CD4-positive, alpha-beta T cell treated with Interleukin-6 at 100 ng/mL for 8 hours (primary cell): ENCODE results near the gene CACNA1A.
"Not testable (repeated sequence)": the region's sequence is repeated elsewhere in the genome, so short reads cannot be mapped to it uniquely, and the experiment has no call there.

ENCODE experiments used
- DNase-seq: peaks from one replicate; pipeline ENCODE4 v3.0.0-alpha.2; 2020; ENCODE audit warnings: mixed read lengths, low spot score

The CACNA1A gene

GRCh38 chr19:13198634-13199033 is 307.6 kb downstream of the CACNA1A start:
- no peak for DNase-seq

DNA sequence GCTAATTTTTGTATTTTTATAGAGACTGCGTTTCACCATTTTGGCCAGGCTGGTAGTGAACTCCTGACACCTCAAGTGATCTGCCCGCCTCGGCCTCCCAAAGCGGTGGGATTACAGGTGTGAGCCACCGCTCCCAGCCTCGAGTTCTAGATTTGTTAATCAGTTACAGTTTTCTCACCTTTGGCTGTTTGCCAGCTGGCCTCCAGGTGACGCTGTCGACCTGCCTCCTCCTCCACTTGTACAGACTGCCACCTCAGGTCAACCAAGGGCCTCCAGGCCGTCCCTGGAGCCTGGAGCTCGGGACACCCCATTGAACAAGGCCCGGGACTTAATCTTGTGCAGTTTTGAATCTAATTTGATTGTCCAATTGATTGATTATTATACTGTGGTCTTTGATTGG is 310.6 kb downstream of the CACNA1A start:
- DNase-seq = peak; percentile 66

GRCh38 chr19:13190781-13191540 is 315.3 kb downstream of the CACNA1A start:
- no peak for DNase-seq

- no peak for DNase-seq
These were observed 316.7 kb downstream of the CACNA1A start for GRCh38 chr19:13189600-13189999.

GRCh38 chr19:13187419-13187818 is 318.9 kb downstream of the CACNA1A start:
- no peak for DNase-seq

GRCh38 chr19:13186688-13187087 is 319.6 kb downstream of the CACNA1A start:
- DNase-seq = not testable (repeated sequence)

DNA sequence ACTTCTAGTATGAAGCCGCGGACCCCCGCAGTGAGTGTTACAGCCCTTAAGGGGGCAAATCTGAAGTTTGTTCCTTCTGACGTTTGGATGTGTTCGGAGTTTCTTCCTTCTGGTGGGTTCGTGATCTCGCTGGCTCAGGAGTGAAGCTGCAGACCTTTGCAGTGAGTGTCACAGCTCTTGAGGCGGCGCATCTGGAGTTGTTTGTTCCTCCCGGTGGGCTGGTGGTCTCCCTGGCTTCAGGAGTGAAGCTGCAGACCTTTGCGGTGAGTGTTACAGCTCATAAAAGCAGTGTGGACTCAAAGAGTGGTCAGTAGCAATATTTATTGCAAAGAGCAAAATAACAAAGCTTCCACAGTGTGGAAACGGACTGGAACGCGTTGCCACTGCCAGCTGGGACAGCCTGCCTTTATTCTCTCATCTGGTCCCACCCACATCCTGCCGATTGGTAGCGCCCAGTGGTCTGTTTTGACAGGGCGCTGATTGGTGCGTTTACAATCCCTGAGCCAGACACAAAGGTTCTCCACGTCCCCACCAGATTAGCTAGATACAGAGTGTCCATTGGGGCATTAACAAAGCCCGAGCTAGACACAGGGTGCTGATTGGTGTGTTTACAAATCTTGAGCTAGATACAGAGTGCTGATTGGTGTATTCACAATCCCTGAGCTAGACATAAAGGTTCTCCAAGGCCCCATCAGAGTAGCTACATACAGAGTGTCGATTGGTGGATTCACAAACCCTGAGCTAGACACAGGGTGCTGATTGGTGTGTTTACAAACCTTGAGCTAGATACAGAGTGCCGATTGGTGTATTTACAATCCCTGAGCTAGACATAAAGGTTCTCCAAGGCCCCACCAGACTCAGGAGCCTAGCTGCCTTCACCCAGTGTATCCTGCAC is 320.3 kb downstream of the CACNA1A start:
- not testable (repeated sequence) for DNase-seq

DNA sequence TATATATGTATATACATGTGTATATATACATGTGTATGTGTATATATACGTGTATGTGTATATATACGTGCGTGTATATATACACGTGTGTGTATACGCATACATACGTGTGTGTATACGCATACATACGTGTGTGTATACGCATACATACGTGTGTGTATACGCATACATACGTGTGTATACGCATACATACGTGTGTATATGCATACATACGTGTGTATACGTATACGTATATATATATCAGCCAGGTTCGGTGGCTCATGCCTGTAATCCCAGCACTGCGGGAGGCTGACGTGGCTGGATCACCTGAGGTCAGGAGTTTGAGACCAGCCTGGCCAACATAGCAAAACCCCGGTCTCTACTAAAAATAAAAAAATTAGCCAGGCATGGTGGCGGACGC is 321.4 kb downstream of the CACNA1A start:
- not testable (repeated sequence) for DNase-seq

- DNase-seq = peak; percentile 19
These were observed 324.4 kb downstream of the CACNA1A start for GRCh38 chr19:13181747-13182388.

DNA sequence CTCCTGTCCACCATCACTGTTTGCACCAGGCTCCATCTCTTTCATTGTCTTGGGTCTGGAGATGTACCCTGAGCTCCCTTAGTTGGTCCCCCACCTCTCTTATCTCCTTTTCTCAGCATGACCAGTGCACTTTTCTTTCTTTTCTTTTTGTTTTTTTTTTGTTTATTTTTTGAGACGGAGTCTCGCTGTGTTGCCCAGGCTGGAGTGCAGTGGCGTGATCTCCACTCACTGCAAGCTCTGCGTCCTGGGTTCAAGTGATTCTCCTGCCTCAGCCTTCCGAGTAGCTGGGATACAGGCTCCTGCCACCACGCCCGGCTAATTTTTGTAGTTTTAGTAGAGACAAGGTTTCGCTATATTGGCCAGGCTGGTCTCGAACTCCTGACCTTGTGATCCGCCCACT is 328.0 kb downstream of the CACNA1A start:
- not testable (repeated sequence) for DNase-seq

DNA sequence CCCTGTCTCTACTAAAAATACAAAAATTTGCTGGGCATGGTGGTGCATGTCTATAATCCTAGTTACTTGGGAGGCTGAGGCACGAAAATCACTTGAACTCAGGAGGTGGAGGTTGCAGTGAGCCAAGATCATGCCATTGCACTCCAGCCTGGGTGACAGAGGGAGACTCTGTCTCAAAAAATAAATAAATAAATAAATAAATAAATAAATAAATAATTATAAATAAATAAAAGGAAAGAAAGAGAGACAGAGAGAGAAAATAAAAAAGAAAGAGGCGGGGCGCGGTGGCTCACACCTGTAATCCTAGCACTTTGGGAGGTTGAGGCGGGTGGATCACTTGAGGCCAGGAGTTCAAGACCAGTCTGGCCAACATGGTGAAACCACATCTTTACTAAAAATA is 328.7 kb downstream of the CACNA1A start:
- DNase-seq = not testable (repeated sequence)

DNA sequence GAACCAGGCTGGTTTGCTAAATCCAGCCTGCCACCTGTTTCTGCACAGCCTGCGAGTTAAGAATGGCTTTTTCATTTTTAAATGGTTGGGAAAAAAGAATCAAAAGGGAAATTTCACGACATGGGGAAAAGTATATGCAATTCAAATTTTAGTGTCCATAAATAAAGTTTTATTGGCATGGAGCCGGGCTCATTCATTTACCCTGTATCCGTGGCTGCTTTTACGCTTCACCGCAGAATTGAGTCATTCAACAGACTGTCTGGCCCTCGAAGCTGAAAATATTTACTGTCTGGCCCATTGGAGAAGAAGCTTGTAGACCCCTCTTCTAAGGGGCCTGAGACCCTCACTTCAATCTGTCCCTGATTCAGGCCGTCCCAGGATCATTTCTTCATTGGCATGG is 329.9 kb downstream of the CACNA1A start:
- no peak for DNase-seq

DNA sequence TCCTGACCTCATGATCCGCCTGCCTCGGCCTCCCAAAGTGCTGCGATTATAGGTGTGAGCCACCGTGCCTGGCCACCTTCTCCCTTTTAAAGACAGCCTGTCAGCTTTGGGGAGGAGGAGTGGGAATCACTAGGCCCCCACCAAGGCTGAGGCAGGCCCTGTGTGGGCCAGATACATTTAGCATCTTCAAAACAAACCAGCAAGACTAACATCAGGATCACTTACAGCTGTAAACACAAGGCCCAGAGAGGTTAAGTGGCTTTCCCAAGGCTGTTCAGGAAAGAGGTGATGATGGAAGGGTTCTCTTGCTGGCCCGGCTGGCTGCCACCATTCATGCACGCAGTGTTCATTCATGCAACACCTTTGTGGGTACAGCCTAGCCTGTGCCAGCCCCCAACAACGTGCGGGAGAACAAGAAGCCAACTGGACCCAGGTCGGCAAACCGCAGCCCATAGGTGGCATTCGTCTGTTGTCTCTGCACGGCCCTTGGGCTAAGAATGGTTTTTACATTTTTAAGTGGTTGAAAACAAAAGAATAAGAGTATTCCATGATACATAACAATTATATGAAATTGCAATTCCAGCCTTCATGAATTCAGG is 333.0 kb downstream of the CACNA1A start:
- DNase-seq = no peak

GRCh38 chr19:13172346-13173138 is 333.7 kb downstream of the CACNA1A start:
- DNase-seq = peak; percentile 76

- DNase-seq = no peak
These were observed 335.1 kb downstream of the CACNA1A start for GRCh38 chr19:13171146-13171545.

GRCh38 chr19:13169769-13170168 is 336.5 kb downstream of the CACNA1A start:
- no peak for DNase-seq

DNA sequence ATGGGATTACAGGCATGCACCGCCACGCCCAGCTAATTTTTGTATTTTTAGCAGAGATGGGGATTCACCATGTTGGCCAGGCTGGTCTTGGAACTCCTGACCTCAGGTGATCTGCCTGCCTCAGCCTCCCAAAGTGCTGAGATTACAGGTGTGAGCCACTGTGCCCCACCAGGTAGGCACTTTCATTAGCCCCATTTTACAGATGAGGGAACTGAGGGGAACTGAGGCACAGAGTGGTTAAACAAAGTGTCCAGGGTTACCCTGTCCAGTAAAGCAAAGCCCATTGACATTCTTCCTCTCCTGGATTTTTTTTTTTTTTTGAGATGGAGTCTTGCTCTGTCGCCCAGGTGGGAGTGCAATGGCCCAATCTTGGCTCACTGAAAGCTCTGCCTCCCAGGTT is 340.1 kb downstream of the CACNA1A start:
- not testable (repeated sequence) for DNase-seq

DNA sequence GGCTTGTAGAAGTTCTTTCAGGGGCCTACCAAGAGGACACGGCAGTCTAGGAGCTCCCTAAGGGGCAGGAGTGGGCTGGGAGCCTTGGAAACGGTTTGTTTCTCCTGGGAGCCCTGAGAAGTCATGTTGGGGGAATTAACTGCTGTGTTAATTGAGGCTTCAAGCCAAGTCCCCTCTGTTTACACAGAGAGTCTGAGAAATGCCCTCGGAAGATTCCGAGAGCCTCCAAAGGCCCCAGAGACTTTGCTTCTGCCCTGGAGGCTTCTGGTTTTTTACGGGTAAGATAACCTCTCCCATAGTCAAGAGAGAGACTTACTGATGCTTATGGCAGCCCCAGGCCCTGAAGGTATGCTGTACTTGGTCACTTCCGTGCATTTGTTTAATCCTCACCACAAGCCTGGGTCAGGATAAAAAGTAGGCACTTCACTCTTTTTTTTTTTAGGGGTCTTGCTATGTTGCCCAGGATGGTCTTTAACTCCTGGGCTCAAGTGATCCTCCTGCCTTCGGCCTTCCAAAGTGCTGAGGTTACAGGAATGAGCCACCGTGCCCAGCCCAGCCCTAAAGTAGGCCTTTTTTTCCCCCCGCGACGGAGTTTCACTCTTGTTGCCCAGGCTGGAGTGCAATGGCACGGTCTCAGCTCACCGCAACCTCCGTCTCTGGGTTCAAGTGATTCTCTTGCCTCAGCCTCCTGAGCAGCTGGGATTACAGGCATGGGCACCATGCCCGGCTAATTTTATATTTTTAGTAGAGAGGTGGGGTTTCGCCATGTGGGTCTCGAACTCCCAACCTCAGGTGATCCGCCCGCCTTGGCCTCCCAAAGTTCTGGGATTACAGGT is 340.9 kb downstream of the CACNA1A start:
- DNase-seq = no peak

- peak; percentile 40 for DNase-seq
These were observed 341.7 kb downstream of the CACNA1A start for GRCh38 chr19:13164343-13165161.
